B cell (primary cell): ENCODE results near the gene QSOX2. TPM values are rescaled to one million over a fixed set of nuclear protein-coding genes. Genes with fewer than 3 reads are reported as not detected.

Source experiments
- ATAC-seq: fragments of 200-7000 bp; cut with Tn5 transposase; one replicate; pipeline ENCODE4 v1.10.0; 2021; ENCODE audit warnings: low read depth, mild to moderate bottlenecking, moderate number of reproducible peaks, moderate library complexity
- CTCF ChIA-PET: fragments of 350-600 bp; sonication (Branson Sonifier 250); formaldehyde crosslinking; loops from one replicate; lab custom pipeline; 2021; ENCODE audit warnings: antibody characterized with exemption, inconsistent platforms; lab: Charles Lee
- POLR2A ChIA-PET: fragments of 350-600 bp; sonication (Branson Sonifier 250); formaldehyde crosslinking; loops from one replicate; lab custom pipeline; 2021; ENCODE audit warnings: antibody characterized with exemption; lab: Charles Lee
- DNase-seq: peaks from one replicate; pipeline ENCODE4 v3.0.0; 2013
- H2AFZ ChIP-seq: 2 replicates; pipeline ENCODE4 v1.6.1; 2012; ENCODE audit warnings: mild to moderate bottlenecking, low read depth, low read length; ENCODE audit not compliant: insufficient read depth, poor library complexity, severe bottlenecking
- H3K27ac ChIP-seq, 2 donors: 1 replicate in 1 of 2; 2 replicates in 1 of 2; pipeline ENCODE4 v1.5.1; 2012 to 2013; ENCODE audit warnings: low read length in 2 of 2, mild to moderate bottlenecking in 2 of 2, moderate library complexity in 1 of 2
- H3K27me3 ChIP-seq, 4 experiments: fragments of 200-600 bp in 1 of 4; sonication (generic) in 1 of 4; replicated peaks in 1 of 4; 1 replicate in 2 of 4; 2 replicates in 2 of 4; pipeline versions ENCODE4 v1.6.1 to v1.7.0; 2013 to 2016; ENCODE audit warnings: low read length in 3 of 4, mild to moderate bottlenecking in 2 of 4, mixed read lengths in 1 of 4, moderate library complexity in 1 of 4; ENCODE audit not compliant: insufficient read depth in 4 of 4, control insufficient read depth in 3 of 4; ENCODE audit errors: control extremely low read depth in 1 of 4
- H3K36me3 ChIP-seq, 2 experiments: replicated peaks in 1 of 2; 1 replicate in 1 of 2; 2 replicates in 1 of 2; pipeline versions ENCODE4 v1.6.1 to v1.7.1; 2013; ENCODE audit warnings: low read length in 1 of 2; ENCODE audit not compliant: insufficient read depth in 2 of 2, control insufficient read depth in 1 of 2; ENCODE audit errors: control extremely low read depth in 1 of 2, extremely low read depth in 1 of 2
- H3K4me1 ChIP-seq, 2 donors: fragments of 200-600 bp in 1 of 2; sonication (generic) in 1 of 2; 1 replicate in 1 of 2; 2 replicates in 1 of 2; pipeline versions ENCODE4 v1.5.1 to v1.6.1; 2013 to 2017; ENCODE audit warnings: low read length in 2 of 2; ENCODE audit not compliant: control insufficient read depth in 2 of 2, insufficient read depth in 2 of 2
- H3K4me2 ChIP-seq: replicated peaks from 2 replicates; pipeline ENCODE3; 2012; ENCODE audit warnings: mild to moderate bottlenecking, low read depth, low read length; ENCODE audit not compliant: poor library complexity, severe bottlenecking
- H3K4me3 ChIP-seq, 5 experiments: fragments of 200-600 bp in 1 of 5; sonication (generic) in 1 of 5; 1 replicate in 3 of 5; 2 replicates in 2 of 5; pipeline versions ENCODE4 v1.5.1 to v1.7.0; 2011 to 2016; ENCODE audit warnings: low read length in 4 of 5, mild to moderate bottlenecking in 4 of 5, low read depth in 2 of 5, control low read depth in 1 of 5, moderate library complexity in 1 of 5; ENCODE audit not compliant: insufficient read depth in 1 of 5; ENCODE audit errors: control extremely low read depth in 1 of 5, extremely low read depth in 1 of 5
- H3K79me2 ChIP-seq: fragments of 200-600 bp; sonication (generic); one replicate; pipeline ENCODE4 v1.6.0; 2016; ENCODE audit warnings: low read length; ENCODE audit not compliant: control insufficient read depth, insufficient read depth
- H3K9ac ChIP-seq: fragments of 200-600 bp; sonication (generic); 2 replicates; pipeline ENCODE4 v1.6.1; 2017; ENCODE audit warnings: mild to moderate bottlenecking, low read length, moderate library complexity
- H3K9me3 ChIP-seq, 3 donors: one replicate each; pipeline versions ENCODE4 v1.6.1 to v1.7.1; 2013; ENCODE audit warnings: low read length in 2 of 3; ENCODE audit not compliant: control insufficient read depth in 2 of 3, insufficient read depth in 1 of 3; ENCODE audit errors: control extremely low read depth in 1 of 3
- H4K20me1 ChIP-seq: 2 replicates; pipeline ENCODE4 v1.6.0; 2012; ENCODE audit warnings: mild to moderate bottlenecking, low read length; ENCODE audit not compliant: insufficient read depth, control insufficient read depth, poor library complexity, severe bottlenecking
- H3K27ac Mint-ChIP-seq: one replicate; pipeline ENCODE4 v1.8.0; 2021; ENCODE audit warnings: mixed read lengths
- H3K27me3 Mint-ChIP-seq: one replicate; pipeline ENCODE4 v1.8.0; 2021; ENCODE audit warnings: mixed read lengths
- H3K4me1 Mint-ChIP-seq: one replicate; pipeline ENCODE4 v1.8.0; 2021; ENCODE audit warnings: mixed read lengths
- H3K4me3 Mint-ChIP-seq: one replicate; pipeline ENCODE4 v1.8.0; 2021; ENCODE audit warnings: mixed read lengths
- H3K9me3 Mint-ChIP-seq: one replicate; pipeline ENCODE4 v1.8.0; 2022; ENCODE audit warnings: mixed read lengths; ENCODE audit not compliant: insufficient read depth
- CTCF ChIP-seq: fragments of 200-600 bp; IDR thresholded peaks from one replicate; pipeline ENCODE4 v1.8.0; 2022; ENCODE audit warnings: antibody characterized with exemption, mild to moderate bottlenecking
- EZH2 ChIP-seq: IDR thresholded peaks from 2 replicates; pipeline ENCODE4 v1.6.1; 2012; ENCODE audit warnings: borderline replicate concordance, low read depth, mild to moderate bottlenecking, moderate library complexity, low read length; ENCODE audit not compliant: insufficient read depth, poor library complexity, severe bottlenecking
- WGBS: methylation state at CpG from one replicate; pipeline ENCODE4 v1.1.5; 2013; ENCODE audit warnings: missing lambda C conversion rate; ENCODE audit not compliant: insufficient coverage; 5-methylcytosine and 5-hydroxymethylcytosine counted together
- intact Hi-C: fragments of 100-400 bp; cut with micrococcal nuclease; formaldehyde crosslinking; loops from one replicate; pipeline ENCODE4 v1.10.0; 2022
- polyA plus RNA-seq: library from polyadenylated mRNA; depleted of rRNA; stranded (reverse); fragments of >200 nt; gene quantifications from 2 replicates; pipeline ENCODE4 v1.2.3, GENCODE V29; 2012
- total RNA-seq, 2 donors: library from RNA; stranded (reverse); fragments of 120-200 nt in 1 of 2; gene quantifications; 1 replicate in 1 of 2; 2 replicates in 1 of 2; pipeline versions ENCODE4 v1.2.3 to v1.2.4, GENCODE V29; 2013 to 2022

The QSOX2 gene
- total and polyA plus RNA-seq, 2 donors (not counting 1 experiment from before 2014, with no cell fraction given), result 62.9 to 139 TPM

DNA sequence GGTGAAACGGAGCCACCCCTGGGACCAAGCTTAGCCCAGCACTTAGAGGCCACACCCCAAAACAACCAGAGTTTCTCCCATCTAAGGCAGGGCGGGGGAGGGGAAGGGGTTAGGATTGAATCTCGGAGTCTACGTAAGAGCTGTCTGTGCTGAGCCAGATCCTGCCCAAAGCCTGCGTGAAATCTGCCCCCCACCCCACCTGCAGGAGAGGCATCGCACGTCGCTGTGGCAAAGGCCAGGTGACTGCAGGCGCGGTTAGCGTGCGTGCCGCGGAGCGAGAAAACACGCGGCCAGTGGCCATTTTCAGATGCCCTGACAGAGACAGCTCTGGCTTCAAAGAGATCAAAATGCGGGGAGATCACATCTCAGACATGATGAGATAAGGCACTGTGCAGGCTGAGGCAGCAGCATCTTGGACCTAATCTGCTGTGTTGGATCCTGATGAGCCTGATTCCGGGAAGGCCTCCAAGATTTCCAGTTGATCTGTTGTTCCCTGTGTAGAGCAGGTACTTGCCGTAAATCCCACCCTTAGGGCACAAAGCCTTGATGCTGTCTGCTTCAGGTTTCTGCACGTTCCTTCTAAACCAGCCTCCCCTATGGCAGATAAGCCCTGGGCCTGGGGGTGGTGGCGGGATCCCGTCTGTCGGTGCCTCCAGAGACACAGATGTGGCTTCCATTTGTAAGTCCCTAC, 2.5 kb upstream of the QSOX2 start:
- H3K27ac ChIP-seq, result no peak overlapping the region
- H3K79me2 ChIP-seq, result peaks cover 14% of the 10 kb centered on the region
- ATAC-seq, result no peak
- no peaks in the 10 kb centered on the region for H3K27me3 Mint-ChIP-seq
- H3K4me1 ChIP-seq, result peaks cover 20 to 25% of the 10 kb centered on the region in 2 donors
- H3K4me2 ChIP-seq, result no peak overlapping the region
- H3K27ac Mint-ChIP-seq, result peak overlapping the region; percentile 26
- WGBS, result 97% methylated on average over 22 of the region's 24 CpGs
- CTCF ChIA-PET, result interaction anchor here (0.6 to 1.2 kb wide), 2 partner anchors 35 to 281 kb away, joined by 3 to 5 read pairs; no protein-coding TSS in a partner anchor
- no peaks in the 10 kb centered on the region for H3K27me3 ChIP-seq
- H3K9ac ChIP-seq, result no peak overlapping the region
- H2AFZ ChIP-seq, result no peak overlapping the region
- POLR2A ChIA-PET, result no interaction called here
- no peaks in the 10 kb centered on the region for H3K36me3 ChIP-seq
- intact Hi-C loops, result loop anchor here (10.0 kb wide), 1 partner anchor 283 kb away; the partner anchor contains the start of gene UBAC1
- H3K4me3 Mint-ChIP-seq, result no peak overlapping the region
- H3K4me1 Mint-ChIP-seq, result peaks cover 24% of the 10 kb centered on the region
- TF ChIP-seq EZH2, result no peak
- TF ChIP-seq CTCF, result no peak
- no peaks in the 10 kb centered on the region for H3K9me3 Mint-ChIP-seq
- DNase-seq, result no peak
- H4K20me1 ChIP-seq, result peaks cover 11% of the 10 kb centered on the region
- no peak overlapping the region for H3K4me3 ChIP-seq
- H3K9me3 ChIP-seq, result no peaks in the 10 kb centered on the region

DNA sequence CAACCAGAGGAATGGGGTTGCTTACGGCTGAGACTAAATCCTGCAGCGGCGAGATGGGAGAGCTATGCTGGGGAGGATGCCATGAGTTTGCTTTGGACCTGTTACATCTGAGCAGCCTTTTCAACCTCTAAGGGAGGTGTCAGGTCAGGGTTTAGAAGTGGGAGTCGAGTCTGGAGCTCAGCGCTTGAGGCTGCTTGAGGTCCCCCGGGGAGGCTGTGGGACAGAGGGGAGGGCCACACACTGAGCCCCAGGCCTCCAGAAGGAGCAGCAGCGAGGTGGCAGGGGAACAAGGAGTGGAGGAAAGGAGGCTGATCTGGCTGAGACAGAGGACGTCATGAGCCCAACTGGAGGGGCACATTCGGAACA, 1.9 kb upstream of the QSOX2 start:
- no peak overlapping the region for H3K9ac ChIP-seq
- CTCF ChIA-PET, result interaction anchor here (1.2 kb wide), 1 partner anchor 36 kb away, joined by 5 read pairs; no protein-coding TSS in a partner anchor
- POLR2A ChIA-PET, result no interaction called here

More for the DNA sequence above, 1.9 kb upstream of the QSOX2 start:
- H3K36me3 ChIP-seq, result no peaks in the 10 kb centered on the region
- H3K4me3 ChIP-seq, result no peak overlapping the region
- H2AFZ ChIP-seq, result no peak overlapping the region
- H3K79me2 ChIP-seq, result peaks cover 20% of the 10 kb centered on the region
- peaks cover 11% of the 10 kb centered on the region for H4K20me1 ChIP-seq
- peak overlapping the region; percentile 26 for H3K27ac Mint-ChIP-seq
- H3K27me3 ChIP-seq, result no peaks in the 10 kb centered on the region
- H3K4me1 Mint-ChIP-seq, result peaks cover 30% of the 10 kb centered on the region
- H3K27me3 Mint-ChIP-seq, result no peaks in the 10 kb centered on the region
- no peak overlapping the region for H3K4me2 ChIP-seq
- no peaks in the 10 kb centered on the region for H3K9me3 ChIP-seq
- DNase-seq (no peak), ATAC-seq (no peak)
- no peak overlapping the region for H3K4me3 Mint-ChIP-seq
- no peak overlapping the region for H3K27ac ChIP-seq
- intact Hi-C loops, result loop anchor here (10.0 kb wide), 1 partner anchor 283 kb away; the partner anchor contains the start of gene UBAC1
- H3K9me3 Mint-ChIP-seq, result no peaks in the 10 kb centered on the region
- 77% methylated on average over 6 of the region's 9 CpGs for WGBS
- H3K4me1 ChIP-seq, result peaks cover 25 to 30% of the 10 kb centered on the region in 2 donors
- TF ChIP-seq CTCF, result no peak
- no peak for TF ChIP-seq EZH2
